Nephron (organoid): Measurements from ENCODE around the gene ARPC4.

Experiments
- H3K27ac Mint-ChIP-seq, 3 experiments: 2 replicates each; pipeline ENCODE4 v1.8.0; 2020; ENCODE audit warnings: mixed read lengths in 3 of 3, mild to moderate bottlenecking in 2 of 3, moderate library complexity in 1 of 3
- H3K27me3 Mint-ChIP-seq: 2 replicates; pipeline ENCODE4 v1.8.0; 2021; ENCODE audit warnings: low read depth, mild to moderate bottlenecking, moderate library complexity, mixed read lengths
- H3K36me3 Mint-ChIP-seq: 2 replicates; pipeline ENCODE4 v1.8.0; 2020; ENCODE audit warnings: low read depth, mixed read lengths
- H3K4me1 Mint-ChIP-seq: 2 replicates; pipeline ENCODE4 v1.8.0; 2020; ENCODE audit warnings: mixed read lengths
- H3K4me3 Mint-ChIP-seq, 3 experiments: 2 replicates each; pipeline ENCODE4 v1.8.0; 2020; ENCODE audit warnings: mild to moderate bottlenecking in 3 of 3, mixed read lengths in 3 of 3, moderate library complexity in 2 of 3
- H3K9me3 Mint-ChIP-seq: 2 replicates; pipeline ENCODE4 v1.8.0; 2020; ENCODE audit warnings: mixed read lengths
- CTCF ChIP-seq, 3 experiments: fragments of 200-600 bp; sonication (generic); IDR thresholded peaks; one replicate each; pipeline ENCODE4 v1.5.0; 2021; ENCODE audit warnings: antibody characterized with exemption in 3 of 3; ENCODE audit not compliant: unreplicated experiment in 3 of 3

Gene ARPC4

GRCh38 chr3:9776896-9777693, 15.8 kb upstream of the ARPC4 start:
- Mint-ChIP-seq H3K27me3 (no peaks in the 10 kb centered on the region), H3K27ac (peak overlapping the region in 1 of 3 experiments; percentile 85), H3K9me3 (no peaks in the 10 kb centered on the region), H3K4me3 (no peak overlapping the region), H3K4me1 (peaks cover 48% of the 10 kb centered on the region), H3K36me3 (peaks cover 18% of the 10 kb centered on the region)
- TF ChIP-seq CTCF (IDR thresholded peaks at IDR 0.05; ENCODE audit: unreplicated experiment in 3 of 3) = no peak

GRCh38 chr3:9777694-9778021, 15.2 kb upstream of the ARPC4 start:
- Mint-ChIP-seq H3K27ac (peak overlapping the region in 2 of 3 experiments; percentile 12 to 85), H3K27me3 (no peaks in the 10 kb centered on the region), H3K4me3 (no peak overlapping the region), H3K4me1 (peaks cover 43% of the 10 kb centered on the region), H3K36me3 (peaks cover 22% of the 10 kb centered on the region), H3K9me3 (no peaks in the 10 kb centered on the region)
- TF ChIP-seq CTCF (IDR thresholded peaks at IDR 0.05; ENCODE audit: unreplicated experiment in 3 of 3) = no peak

GRCh38 chr3:9778143-9779074, 14.5 kb upstream of the ARPC4 start:
- Mint-ChIP-seq H3K27ac (peak overlapping the region; percentile 28 to 93 (median 85)), H3K27me3 (no peaks in the 10 kb centered on the region), H3K9me3 (no peaks in the 10 kb centered on the region), H3K4me1 (peaks cover 41% of the 10 kb centered on the region), H3K36me3 (peaks cover 27% of the 10 kb centered on the region), H3K4me3 (no peak overlapping the region)
- TF ChIP-seq CTCF (IDR thresholded peaks at IDR 0.05; ENCODE audit: unreplicated experiment in 3 of 3) = no peak

- H3K4me3 Mint-ChIP-seq = no peak overlapping the region
- H3K9me3 Mint-ChIP-seq = no peaks in the 10 kb centered on the region
- H3K27me3 Mint-ChIP-seq = no peaks in the 10 kb centered on the region
- peak overlapping the region; percentile 28 to 93 (median 85) for H3K27ac Mint-ChIP-seq
- no peak for TF ChIP-seq CTCF (IDR thresholded peaks at IDR 0.05; ENCODE audit: unreplicated experiment in 3 of 3)
- peaks cover 41% of the 10 kb centered on the region for H3K4me1 Mint-ChIP-seq
- peaks cover 30% of the 10 kb centered on the region for H3K36me3 Mint-ChIP-seq
Measured at GRCh38 chr3:9779075-9779593, 13.7 kb upstream of the ARPC4 start.

GRCh38 chr3:9779721-9780457, 13.0 kb upstream of the ARPC4 start:
- peaks cover 34% of the 10 kb centered on the region for H3K36me3 Mint-ChIP-seq

More at GRCh38 chr3:9779721-9780457, 13.0 kb upstream of the ARPC4 start:
- Mint-ChIP-seq H3K9me3 (no peaks in the 10 kb centered on the region), H3K4me1 (peaks cover 41% of the 10 kb centered on the region), H3K4me3 (no peak overlapping the region), H3K27me3 (no peaks in the 10 kb centered on the region), H3K27ac (peak overlapping the region; percentile 61 to 85 (median 81))
- TF ChIP-seq CTCF (IDR thresholded peaks at IDR 0.05; ENCODE audit: unreplicated experiment in 3 of 3) = no peak
